NCI-H1092 (cell line): ENCODE data around the gene TMBIM6.
"Not testable (repeated sequence)": the region's sequence is repeated elsewhere in the genome, so short reads cannot be mapped to it uniquely, and the experiment has no call there.

ENCODE experiments used
- DNase-seq: peaks from one replicate; lab custom pipeline; 2025; lab: John Stamatoyannopoulos, UW

TMBIM6 gene

GRCh38 chr12:49740930-49741881 lies at the start of gene TMBIM6:
Gene TMBIM6 (plus strand): TSS chr12:49741557. CDS start chr12:49752494, 10,937 bp downstream.
- peak; percentile 97 for DNase-seq

- DNase-seq: no peak
These were observed 48.5 kb upstream of the TMBIM6 start for GRCh38 chr12:49692851-49693250.

DNA sequence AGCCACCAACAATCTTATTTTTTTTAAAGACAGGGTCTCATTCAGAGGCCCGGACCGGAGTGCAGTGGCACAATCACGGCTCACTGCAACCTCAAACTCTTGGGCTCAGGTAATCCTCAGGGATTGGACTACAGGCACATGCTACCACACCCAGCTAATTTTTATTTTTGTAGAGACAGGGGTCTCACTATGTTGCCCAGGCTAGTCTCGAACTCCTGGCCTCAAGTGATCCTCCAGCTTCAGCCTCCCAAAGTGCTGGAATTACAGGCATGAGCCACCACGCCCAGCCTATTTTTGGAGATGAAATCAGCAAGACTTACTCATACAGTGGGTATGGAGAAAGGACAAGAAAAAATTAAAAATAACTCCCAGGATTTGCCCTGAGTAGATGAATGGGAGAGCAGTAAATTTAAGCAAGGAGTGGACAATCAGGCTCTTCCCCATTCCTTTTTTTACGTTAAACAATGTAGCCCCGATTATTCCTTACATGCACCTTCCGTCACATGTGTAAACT lies 47.4 kb upstream of the TMBIM6 start:
- DNase-seq: no peak

DNA sequence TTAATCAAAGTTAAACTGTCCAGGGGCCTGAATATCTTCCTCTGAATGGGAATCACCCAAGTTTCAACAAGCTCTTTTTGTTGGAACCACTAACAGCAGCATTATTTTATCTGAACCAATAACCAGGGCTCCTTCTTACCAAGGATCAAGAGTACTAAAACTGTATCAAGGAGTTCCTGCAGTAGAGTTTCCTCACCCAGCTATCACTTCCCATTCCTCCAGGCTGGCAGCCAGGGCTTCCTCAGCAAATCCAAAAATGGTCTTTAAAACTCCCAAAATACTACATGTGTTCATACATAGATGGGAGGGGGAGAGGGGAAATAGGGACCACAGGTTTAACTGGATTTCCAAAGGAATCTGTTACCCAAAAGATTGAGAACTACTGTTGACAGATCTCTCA lies 44.6 kb upstream of the TMBIM6 start:
- DNase-seq: no peak

GRCh38 chr12:49697808-49698207 lies 43.5 kb upstream of the TMBIM6 start:
- DNase-seq: no peak

DNA sequence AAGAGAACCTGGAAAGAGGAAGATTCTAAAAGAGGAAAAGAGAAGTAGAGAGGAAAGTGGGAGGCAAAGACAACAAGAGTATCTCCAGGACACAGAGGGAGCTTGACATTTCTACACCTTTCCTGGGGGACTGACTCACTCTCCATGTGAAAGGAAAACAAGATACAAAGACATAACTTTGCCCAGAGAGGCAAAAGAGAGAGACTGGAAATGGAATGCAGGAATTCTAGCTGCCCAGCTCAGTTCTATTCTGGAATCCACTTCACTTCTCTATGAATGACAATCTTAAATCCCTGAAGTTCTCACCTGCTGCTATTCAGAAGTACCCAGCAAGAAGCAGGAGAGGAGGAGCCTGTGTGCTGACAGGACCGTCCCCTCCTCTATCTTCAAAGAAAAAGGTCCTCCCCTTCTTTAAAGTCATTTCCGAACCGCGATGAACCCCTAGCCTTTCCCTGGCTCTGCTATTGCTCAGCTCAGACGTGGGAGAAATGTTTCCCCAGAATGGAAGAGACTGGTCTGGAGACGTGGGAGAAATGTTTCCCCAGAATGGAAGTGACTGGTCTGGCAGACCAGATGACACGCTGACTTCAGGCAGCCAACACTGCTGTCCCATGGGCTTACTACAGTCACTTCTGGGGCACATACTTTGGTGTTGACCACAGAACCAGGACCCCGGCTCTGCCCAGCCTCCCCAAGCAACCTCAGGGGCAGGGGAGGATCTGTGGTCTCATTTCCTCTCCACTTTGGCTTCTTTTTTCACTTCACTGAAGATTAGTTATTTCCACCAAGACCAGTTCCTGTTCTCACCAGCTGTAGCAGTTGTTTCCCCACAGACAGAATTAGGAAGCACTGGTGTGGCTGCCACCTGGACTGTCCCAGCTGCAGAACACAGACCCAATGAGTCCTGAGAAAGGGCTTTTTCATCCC lies 42.5 kb upstream of the TMBIM6 start:
- no peak for DNase-seq

- no peak for DNase-seq
These were observed 39.3 kb upstream of the TMBIM6 start for GRCh38 chr12:49702009-49702408.

DNA sequence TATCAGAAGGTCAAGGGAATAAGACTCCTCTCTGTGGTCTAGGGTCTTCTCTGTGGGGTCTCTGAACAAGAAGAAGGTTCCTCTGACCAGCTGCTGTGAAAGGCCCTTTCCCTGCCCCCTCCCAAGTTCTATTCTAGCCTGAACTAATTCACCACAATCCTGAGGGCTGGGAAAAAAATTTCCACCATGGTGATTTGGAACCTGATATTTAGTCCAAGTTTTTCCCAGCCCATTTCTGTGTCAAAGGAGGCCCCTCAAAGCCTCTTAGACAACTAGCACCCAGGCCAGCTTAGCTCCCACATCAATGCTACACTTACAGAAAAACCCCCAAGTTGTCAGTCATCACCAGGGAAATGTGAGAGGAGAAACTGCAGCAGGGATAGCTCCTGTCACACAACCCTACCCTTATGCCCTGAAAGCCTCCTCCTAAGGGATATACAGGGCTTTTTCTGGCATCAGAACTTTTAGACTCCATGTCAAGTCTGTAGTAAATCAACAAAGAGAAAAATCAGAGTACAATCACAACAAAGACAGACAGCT lies 38.6 kb upstream of the TMBIM6 start:
- DNase-seq: no peak

DNA sequence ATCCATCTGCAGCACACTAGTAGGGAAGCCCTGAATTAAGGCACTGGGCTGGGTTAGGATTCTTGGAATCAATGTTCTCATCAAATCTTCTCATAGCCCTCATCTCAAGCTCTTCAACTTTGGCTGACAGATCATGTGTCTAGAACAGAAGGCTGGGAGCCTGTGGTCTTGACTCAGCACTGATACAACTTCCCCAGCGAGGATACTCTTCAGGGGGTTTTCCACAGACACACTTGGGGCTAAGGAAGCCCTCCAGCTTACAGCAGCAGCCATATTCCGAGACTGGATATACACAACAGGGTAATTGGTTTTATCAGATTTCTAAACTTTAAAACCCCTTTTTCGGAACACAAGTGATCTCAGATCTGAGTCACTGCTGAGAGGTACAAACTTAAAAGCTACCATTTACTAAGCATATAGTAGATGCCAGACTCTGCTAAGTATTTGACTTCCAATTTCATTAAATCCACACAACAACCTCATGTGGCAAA lies 37.7 kb upstream of the TMBIM6 start:
- DNase-seq: no peak

GRCh38 chr12:49705479-49706134 lies 35.8 kb upstream of the TMBIM6 start:
- DNase-seq: no peak

DNA sequence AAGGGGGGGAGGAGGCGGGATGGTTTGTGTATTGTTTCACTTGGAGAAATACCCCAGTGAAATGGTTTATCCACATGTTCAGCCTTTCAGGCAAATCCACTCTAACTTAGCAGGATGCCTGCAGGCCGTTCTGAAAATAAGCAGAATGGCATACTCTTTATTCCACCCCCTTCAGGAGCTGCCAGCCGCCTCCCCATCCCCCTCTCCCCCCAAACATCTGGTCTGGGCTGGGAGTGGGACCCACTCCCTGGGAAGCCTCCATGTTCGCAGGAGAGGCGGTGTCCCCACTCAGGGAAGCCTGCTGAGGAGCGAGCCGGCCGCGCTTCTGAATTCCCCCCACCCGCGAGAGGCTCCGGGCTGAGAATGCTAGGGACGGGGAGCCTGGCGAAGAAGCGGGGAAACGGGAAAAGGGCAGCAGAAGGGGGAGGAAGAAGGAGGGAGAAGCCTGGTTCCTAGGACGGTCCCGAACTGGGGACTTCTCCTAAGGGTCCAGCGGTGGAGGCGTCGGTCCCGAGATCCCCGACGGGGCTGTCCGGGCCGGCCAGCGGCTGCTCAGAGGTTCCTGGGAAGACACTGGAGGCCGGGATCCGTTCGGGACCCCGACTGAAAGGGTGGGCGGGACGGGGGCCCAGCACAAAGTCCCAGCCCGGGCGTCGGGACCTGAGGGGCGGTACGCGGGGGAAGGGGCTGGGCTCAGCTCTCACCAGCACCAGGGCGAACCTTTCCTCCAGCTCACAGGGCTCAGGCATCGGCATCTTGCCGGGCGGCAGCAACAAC lies 34.8 kb upstream of the TMBIM6 start:
- DNase-seq: no peak

DNA sequence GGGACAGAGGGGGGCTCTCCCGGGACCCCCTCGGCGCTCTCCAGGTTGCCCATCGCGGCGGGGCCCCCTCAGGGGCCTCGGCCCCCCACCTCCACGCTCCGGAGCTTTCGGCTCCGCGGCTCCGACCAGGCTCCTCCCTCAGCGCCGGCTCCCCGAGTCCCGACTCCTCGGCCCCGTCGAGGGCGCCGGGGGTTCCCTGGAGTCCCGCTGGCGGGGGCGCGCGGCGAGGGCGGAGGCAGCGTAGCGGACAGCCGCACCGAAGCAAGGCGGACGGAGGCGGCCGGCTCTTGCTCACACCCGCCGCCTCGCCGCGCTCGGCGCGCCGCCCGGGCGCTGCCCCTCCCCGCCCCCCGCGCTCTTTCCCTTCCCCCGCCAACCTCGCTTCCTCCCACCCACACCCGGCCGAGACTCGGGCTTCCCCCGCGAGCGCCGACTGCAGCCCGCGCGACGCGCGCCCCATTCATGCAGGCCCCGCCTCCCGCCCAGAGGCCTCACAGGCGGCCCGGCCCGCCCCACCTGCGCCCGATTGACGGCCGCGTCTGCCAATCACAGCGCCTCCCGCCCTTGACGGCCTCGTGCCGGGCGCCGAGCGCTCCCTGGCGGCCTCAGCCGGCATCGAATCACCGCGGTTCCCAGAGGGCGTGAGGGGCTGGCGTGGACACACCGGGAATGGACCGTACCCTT lies 34.1 kb upstream of the TMBIM6 start, which contains the start of gene FMNL3:
FMNL3 (minus strand) TSS at position 278 of the 684 bp plus-strand sequence; CDS start at position 53, 225 bp downstream.
- peak; percentile 84 for DNase-seq

DNA sequence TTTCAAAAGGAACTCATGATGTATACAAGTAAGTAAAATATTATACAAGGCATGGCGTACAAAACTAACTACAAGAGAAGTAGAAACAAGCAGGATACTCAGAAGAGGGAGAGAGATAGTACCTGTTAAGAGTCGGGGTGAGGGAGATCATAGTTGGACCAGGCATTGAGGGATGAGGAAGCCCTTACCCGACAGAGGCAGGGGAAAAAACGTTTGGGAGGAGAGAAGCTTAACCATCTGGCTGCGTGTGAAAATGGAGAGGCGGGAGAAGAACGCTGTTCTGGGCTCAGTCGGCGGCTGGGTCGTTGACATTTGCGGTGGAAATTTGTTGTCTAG lies 33.6 kb upstream of the TMBIM6 start:
- no peak for DNase-seq

DNA sequence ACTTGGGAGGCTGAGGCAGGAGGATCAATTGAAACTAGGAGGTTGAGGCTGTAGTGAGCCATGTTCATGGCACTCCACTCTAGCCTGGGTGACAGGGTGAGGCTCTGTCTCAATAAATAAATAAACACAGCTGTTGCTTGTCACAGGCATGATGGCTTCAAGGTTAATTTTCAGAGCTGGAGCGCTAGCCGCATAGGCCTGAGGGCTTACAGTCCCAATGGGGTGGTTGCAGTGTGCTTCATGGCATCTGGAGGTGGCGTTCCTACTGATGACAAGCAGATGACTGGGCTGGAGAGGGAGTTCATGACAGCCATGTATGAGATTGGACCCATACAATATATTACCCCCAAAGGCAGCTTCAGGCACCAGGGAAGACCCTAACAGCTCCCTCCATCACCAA lies 32.5 kb upstream of the TMBIM6 start:
- no peak for DNase-seq

GRCh38 chr12:49713952-49714351 lies 27.4 kb upstream of the TMBIM6 start:
- not testable (repeated sequence) for DNase-seq

GRCh38 chr12:49716553-49716952 lies 24.8 kb upstream of the TMBIM6 start:
- DNase-seq: no peak

DNA sequence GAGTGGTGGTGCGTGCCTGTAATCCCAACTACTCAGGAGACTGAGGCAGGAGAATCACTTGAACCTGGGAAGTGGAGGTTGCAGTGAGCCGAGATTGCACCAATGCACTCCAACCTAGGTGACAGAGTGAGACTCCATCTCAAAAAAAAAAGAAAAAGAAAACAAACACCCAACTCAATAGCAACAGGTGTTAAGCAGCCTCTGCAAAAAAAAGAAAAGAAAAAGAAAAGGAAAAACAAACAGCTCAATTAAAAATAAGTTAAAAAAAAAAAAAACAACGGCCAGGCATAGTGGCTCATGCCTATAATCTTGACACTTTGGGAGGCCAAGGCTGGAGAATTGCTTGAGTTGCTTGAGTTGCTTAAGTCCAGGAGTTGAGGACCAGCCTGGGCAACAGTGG lies 23.6 kb upstream of the TMBIM6 start:
- DNase-seq: not testable (repeated sequence)

- DNase-seq: no peak
These were observed 21.1 kb upstream of the TMBIM6 start for GRCh38 chr12:49720214-49720613.

GRCh38 chr12:49721355-49721754 lies 20.0 kb upstream of the TMBIM6 start:
- DNase-seq: not testable (repeated sequence)

- no peak for DNase-seq
These were observed 12.9 kb upstream of the TMBIM6 start for GRCh38 chr12:49728446-49728845.
